GM19467 (cell line): Measurements from ENCODE around the gene CYP1A2.
"Not testable (repeated sequence)": the region's sequence is repeated elsewhere in the genome, so short reads cannot be mapped to it uniquely, and the experiment has no call there.

Experiments
- ATAC-seq: cut with Tn5 transposase; IDR thresholded peaks from one replicate; pipeline ENCODE4 v1.9.1; 2021; ENCODE audit warnings: mild to moderate bottlenecking, moderate library complexity; ENCODE audit not compliant: unreplicated experiment

The CYP1A2 gene

DNA sequence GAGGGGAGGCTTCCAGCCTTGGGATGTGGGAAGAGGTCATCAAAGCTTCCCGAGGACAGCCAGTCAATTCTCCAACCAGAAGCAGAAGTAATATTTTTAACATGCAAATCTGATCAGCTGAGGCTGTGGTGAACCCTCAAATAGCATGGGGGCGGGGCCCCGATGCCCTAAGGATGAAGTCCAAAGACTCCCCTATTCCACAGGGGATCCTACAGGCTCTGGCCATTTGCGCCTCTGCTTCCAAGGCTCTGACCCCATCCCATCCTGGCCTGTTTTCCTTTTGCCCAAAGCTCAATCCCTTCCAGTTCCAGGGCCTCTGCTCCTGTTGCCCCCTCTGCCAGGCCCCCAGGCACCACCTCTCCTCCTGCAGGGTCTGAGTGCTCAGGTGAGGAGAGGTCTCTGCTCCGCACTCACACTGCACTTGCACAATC, 26.5 kb downstream of the CYP1A2 start:
- ATAC-seq: no peak

DNA sequence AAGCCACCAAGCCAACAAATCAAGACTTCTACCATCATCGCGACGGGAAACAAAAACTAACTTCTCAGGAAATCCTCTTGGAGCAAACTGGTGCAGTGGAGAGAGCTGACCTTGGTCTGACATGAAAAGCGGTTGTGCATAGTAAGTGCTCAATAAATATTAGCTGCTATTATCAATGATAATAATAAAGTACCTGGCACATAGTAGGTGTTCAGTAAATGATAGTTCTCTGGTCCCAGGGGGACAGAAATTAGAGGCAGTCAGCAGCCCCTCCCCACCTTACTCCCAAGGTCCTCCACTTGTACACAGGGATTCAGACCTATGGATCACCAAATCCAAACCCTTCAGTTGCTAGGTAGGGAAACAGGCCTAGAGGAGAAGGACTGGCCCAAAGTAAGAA, 27.2 kb downstream of the CYP1A2 start:
- no peak for ATAC-seq

DNA sequence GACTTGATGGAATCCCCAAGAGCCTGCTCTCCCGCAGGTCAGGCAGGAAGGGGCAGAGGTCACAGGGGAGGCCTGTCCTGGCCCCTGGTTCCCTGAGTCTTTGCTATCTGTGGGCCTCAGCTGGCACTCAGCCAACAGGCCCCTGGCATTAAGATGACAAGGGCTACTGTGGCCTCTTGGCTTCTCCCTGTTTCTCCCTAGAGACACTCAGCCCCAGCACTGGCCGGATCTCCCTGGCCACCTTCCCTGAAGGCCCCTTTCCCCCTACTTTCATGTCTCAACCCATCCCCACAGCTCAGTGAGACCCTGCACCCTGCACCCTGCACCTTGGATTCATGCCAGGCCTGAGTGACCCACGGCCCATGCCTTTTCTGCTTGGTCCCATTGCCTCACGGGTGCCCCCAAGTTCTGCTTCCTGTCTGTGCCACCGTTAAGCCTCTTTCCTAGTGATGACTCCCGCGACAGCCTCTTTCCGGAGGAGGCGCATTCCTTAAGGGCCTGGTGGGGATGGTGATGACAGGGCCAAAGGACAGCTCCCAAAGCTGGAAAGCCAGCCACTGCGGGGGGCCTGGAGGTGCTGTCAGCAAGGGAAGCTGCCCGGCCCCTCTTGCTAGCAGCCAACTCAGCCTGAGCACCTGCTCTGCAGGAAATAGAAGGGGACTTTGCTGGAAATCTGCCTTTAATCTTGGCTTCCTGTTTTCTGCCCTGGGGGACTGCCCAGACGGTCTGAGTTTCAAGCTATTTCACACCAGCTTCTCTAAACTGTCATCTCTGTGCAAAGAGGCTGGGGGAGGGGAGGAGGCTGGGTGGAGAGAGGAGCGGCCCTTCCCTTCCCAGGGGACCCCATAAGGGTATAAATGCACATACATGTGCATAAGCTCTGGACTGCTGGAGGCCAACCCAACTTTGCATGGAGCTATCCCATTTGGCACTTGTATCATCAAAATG, 28.4 kb downstream of the CYP1A2 start:
- peak; percentile 33 for ATAC-seq

DNA sequence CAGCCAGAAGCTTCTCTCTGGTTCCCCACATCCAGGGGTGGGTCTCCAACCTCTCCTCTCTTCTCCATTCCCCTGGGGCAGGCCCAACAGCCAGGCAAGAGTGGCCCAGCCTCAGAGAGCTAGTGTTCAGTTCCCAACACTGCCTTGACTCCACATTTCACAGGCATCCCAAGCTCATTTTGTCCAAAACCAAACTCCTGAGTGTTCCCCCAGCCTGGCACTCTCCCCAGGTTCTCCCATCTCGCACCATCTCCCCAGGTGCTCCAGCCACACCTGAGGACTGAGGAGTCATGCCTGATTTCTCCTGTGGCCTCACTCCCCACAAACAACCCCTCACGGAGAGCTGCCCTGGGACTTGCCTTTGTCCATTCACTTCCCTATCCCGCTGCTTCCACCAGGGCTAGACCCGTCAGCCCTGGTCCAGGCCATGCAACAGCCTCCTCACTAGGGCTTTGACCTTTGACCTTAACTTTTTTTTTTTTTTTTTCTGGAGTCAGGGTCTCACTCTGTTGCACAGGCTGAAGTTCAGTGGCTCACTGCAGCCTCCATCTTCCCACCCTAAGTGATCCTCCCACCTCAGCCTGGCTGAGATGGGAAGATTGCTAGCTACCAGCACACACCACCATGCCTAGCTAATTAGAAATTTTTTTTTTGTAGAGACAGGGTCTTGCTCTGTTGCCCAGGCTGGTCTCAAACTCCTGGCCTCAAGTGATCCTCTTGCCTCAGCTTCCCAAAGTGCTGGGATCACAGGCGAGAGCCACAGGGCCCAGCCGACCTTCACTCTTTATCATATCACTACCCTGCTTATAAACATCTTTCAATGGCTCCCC, 29.3 kb downstream of the CYP1A2 start:
- ATAC-seq: no peak

DNA sequence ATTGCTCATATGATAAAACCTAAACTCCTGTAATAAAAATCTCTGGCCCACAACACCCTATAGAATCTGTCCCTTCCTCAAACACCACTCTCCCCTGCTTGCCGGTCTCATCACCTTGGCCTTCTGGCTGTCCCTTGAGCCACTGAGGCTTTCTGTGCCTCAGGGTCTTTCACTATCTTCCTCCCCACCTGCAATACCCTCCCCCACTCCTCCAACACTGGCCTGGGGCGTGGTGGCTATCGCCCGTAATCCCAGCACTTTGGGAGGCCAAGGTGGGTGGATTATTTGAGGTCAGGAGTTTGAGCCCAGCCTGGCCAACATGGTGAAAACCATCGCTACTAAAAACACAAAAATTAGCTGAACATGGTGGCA, 29.9 kb downstream of the CYP1A2 start:
- ATAC-seq: no peak

DNA sequence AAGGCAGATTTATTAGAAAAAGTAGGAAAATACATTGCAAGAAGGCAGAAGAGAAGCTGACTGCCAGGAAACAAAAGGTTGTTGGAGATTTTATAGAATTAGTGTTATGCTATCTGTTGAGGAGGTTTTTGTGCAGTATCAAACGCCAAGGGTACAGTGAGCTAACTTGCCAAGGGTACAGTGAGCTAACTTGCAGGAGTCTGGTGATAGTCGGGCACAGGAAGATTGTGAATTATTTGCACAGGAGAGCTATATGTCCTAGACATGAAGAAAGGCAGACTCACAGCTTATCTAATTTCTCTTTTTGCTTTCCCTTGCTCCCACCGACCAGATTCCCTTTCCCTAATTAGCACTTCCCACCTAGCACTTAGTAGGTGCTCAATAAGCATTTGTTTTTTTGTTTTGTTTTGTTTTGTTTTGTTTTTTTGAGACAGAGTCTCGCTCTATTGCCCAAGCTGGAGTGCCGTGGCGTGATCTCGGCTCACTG, 30.6 kb downstream of the CYP1A2 start:
- no peak for ATAC-seq

DNA sequence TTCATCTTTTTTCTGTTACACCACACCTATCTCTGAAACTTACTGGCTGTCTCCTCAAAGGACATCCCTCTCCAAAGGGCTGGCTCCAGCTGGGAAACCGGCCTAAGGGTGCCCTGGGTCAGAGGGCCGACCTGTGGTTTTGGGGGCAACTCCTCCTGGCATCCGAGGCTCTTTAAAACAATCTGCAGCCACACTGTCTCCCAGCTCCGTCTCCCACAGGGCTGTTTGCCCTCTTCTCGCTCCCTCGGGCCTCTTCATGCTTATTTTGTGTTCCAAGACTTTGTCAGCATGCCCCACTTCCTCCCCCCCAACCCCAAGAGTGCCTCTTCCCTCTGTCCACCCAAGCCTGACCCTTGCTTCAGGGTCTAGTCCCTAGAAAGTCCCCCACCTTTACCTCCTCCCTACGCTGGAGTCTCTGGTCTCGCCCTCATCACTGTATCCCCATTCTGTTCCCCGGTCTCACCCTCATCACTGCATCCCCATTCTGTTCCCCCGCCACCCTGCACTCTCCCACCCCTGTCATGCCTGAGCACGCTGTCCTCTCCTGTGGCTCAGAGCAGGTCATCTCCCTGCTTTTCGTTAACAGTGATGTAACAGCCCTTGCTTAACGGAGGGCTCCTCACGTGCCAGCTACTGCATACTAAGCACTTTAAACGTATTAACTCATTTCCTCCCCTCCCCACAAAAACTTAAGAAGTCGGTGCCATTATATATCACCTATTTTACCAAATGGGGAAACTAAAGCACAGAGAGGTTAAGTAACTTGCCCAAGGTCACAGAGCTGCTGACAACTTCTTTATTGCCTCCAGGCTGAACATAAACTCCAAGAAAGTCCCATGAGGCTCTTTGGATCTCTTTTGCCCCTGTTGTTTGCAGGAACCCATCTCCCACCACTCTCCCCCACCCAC, 32.1 kb downstream of the CYP1A2 start:
- no peak for ATAC-seq

DNA sequence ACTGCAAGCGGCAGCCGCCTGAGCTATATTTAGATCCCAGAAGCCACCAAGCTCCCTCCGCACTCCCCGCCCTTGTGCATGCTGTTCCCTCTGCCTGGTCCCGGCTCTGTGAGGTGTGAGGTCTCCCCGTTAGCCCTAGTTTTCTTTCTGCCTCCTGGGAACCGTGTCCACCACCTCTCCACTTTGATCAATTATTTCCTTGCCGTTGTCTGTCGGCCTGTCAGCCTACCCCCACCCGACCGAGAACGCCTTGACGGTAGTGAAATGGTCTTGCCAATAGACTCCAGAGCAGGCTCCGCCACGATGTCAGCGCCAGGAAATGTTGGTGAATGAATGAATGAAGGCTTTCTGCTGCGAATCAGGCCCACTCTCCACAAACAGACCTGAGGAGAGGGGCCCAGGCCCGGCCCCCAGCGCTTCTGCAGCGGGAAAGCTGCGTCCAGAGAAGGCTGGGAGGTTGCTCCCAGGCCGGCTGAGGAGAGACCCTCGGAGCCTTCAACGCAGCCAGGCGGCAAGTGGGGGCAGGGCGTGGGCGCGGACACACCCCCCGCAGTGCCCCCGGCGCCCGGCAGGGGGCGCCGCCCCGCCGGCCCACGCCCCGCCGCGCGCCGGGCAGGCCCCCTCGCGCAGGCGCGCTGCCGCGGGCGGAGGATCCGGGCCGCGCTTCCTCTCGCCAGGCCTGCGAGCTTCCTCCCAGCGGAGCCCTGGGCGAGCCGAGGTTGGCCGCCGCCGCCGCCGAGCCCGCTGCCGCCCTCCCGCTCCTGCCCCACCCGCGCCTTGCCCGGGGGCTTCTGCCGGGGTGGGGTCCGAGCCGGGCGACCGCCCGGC, 33.0 kb downstream of the CYP1A2 start, which contains the start of gene CSK:
Gene CSK, plus strand, starts transcription at position 650 of the 828 bp plus-strand sequence. CDS start 16,218 bp downstream, outside the sequence.
- peak; percentile 30 for ATAC-seq

DNA sequence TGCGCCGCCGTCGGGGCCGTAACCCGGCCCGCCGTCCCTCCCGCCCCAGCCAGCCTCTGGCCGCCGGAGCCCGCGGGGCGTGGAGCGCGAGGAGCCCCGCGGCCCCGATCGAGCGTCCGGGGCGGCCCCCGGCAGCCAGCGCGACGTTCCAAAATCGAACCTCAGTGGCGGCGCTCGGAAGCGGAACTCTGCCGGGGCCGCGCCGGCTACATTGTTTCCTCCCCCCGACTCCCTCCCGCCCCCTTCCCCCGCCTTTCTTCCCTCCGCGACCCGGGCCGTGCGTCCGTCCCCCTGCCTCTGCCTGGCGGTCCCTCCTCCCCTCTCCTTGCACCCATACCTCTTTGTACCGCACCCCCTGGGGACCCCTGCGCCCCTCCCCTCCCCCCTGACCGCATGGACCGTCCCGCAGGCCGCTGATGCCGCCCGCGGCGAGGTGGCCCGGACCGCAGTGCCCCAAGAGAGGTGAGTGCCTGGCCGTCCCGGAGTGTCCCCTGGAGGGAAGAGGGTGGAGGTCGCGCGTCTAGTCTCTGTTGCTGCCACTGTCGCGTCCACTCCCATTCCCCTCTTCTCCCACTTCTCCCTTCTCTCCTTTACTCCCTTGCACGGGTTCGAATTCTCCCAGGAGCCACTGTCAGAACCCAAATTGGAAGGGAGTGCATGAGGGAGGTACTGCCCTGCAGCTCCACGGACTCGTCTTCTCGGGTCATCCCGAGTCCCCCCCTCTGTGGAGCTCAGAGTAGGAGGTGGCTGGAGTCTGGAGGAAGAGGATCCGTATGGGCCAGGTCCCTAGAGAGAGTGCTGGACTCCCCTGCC, 33.8 kb downstream of the CYP1A2 start:
- no peak for ATAC-seq

DNA sequence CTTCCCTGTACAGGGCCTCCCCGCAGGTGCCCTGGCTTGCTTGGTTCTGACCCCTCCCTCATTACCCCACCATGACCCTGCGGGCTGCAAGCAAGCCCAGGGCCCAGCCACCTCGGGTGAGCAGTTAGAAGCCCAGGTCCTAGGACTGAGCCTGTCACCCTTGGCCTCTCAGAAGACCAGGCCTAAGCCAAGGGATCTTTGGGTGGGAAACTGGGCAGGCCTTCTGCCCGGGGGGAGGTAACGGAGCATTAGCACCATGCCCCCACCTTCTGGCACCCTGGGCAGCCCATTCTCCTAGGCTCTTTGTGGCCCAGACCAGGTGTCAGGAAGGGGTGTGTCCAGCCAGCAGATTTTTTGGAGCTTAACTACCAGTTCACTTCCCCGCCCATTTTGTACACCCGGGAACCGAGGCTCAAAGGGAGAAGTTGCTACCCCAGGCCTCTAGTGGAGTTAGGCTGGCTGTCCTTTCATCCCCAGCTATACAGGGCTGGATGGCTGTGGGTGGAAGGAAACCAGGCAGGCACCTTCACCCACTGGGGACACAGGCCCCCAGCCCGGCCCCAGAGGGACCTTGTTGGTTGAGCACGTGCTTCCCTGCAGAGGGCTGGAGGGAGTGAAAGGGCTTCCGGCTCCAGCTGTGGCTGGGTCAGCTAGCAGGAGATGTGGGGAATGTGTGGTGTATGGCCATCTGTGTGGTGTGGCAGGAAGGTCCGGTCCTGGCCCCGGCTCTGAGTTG, 34.6 kb downstream of the CYP1A2 start:
- ATAC-seq: no peak

DNA sequence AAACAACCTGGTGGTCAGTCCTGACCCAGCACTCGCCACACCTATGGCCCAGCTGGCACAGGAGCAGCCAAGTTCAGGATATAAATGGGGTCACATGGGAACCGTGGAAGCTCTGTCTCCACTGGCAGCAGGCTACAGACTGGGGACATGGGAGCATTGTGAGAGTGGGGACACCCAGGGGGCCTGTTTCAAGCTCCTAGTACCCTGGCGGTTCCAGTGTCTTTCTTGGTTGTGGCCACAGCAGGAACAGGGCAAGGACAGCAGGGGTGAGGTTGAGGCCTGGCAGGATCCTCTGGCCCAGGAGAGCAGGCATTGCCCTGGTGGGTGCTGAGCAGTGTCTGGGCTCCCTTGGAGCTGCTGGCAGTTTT, 35.1 kb downstream of the CYP1A2 start:
- no peak for ATAC-seq

DNA sequence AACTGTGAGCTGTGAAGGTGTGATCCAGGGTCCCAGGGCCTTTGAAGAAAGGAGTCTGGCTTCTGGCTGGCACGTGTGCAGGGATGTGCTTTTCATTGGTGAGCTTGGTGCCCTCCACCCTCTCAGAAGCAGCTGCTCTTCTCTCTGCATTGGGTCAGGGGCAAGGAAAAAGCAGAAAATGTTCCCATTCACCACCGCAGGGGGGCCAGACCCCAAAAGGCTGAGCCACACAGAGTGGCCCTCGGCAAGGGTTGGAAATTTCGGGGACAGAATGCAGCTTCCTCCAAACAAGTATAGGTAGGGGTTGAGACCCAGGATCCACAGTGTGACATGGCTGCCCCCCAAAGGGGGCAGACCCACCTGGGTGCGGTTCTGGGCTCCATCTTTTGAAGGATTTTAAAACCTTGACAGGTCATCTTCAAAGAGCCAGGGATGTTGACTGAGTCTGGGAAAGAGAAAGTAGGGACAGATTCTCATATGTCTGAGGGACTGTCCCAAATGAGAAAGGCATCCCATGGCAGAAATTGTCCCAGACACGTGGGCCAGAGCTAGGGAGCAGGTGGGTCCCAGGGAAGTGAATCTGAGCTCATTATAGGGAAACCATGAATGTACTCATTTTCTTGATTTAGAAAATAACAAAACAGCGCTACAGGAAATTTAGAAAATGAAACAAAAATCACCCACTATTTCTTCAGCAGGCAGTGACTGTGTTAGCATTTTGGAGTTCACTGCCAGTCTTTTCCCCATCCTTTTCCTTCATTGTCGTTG, 36.0 kb downstream of the CYP1A2 start:
- no peak for ATAC-seq

DNA sequence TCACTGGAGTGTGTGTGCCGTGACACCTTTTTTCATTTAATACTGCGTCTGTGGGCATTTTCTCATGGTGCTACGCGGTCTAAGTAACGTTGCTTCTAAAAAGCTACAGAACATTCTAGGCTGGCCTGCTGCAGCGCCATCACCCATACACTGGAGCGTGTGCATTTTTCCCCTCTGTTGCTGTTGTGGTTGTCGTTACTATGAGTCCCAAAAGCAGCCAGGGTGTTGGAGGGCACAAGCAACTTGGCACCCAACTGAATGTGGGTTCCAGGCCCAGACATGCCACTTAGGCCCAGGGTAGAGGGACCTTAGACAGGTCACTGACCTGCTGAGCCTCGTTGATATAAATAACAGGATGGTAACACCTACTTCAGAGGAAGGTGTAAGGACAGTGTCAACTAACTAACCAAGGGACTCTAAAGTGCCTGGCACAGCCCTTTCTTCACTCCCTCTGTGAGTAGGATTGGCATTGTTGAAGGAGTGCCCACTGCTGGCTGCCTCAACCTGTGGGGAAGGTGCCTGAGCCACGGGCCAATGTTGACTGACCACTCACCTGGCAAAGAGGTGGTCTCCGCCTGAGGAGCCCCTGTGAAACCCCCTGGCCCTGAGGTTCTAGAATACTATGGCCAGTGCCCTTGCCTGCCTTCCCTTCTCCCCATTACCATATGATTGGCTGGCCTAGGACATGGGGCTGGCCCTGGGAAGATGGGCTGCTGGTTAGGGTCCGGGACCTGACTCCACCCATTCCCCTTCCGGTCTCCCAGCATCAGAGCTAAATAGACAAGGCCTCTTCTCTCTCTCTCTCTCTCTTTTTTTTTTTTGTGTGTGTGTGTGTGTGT, 36.8 kb downstream of the CYP1A2 start:
- ATAC-seq: no peak

DNA sequence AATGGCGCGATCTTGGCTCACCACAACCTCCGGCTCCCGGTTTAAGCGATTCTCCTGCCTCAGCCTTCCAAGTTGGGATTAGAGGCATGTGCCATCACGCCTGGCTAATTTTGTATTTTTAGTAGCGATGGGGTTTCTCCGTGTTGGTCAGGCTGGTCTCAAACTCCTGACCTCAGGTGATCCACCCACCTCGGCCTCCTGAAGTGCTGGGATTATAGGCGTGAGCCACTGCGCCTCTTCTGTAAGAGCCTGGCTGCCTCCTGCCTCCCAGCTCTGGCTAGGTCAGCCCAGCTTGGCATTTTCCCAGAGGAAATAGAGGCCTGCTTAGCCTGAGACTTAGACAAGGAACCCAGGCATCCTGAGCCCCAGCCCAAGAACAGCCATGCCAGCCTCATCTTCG, 37.4 kb downstream of the CYP1A2 start:
- not testable (repeated sequence) for ATAC-seq

DNA sequence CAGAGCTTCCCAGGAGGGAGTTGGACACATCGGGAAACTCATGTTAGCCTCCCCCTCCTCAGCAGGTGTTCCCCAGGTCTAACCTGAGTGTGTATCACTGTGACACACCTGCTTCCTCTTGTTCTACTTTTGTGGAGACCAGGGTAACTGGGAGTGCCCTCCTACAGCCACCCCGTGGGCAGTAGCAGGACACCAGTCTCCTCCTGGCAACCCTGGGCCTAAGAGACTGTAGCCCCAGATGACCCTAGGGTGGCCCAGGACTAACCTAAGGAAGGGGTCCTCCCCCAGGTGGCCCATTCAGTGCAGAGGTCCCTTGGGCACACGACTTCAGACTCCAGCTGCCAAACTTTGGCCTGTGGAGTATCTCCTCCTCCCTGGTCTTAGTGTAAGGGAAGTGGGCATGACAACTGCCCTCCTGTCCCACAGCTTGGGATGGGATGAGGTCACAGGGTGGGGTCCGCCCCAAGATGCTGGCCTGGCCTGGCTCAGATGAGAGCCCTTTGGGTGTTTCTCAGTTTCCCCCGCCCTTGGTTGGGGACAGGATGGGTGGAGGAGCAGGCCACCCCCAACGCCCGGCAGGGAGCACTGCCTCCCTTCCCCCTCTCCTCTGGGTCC, 38.0 kb downstream of the CYP1A2 start:
- ATAC-seq: no peak
